Endothelial cell of umbilical vein (primary cell): ENCODE data around the gene FRS2.

ENCODE experiments used
- CTCF ChIP-seq, 2 donors: IDR thresholded peaks; 1 replicate in 1 of 2; 2 replicates in 1 of 2; pipeline ENCODE4 v1.5.1; 2011; ENCODE audit warnings: low read length in 2 of 2, mild to moderate bottlenecking in 2 of 2, moderate library complexity in 2 of 2, control low read depth in 1 of 2, inconsistent platforms in 1 of 2, low read depth in 1 of 2; ENCODE audit not compliant: insufficient read depth in 1 of 2; ENCODE audit errors: extremely low read depth in 1 of 2
- EZH2 ChIP-seq: IDR thresholded peaks from 2 replicates; pipeline ENCODE4 v1.6.1; 2012; ENCODE audit warnings: borderline replicate concordance, low read depth, mild to moderate bottlenecking, moderate library complexity, low read length, inconsistent platforms; ENCODE audit not compliant: severe bottlenecking
- FOS ChIP-seq: IDR thresholded peaks from 2 replicates; pipeline ENCODE4 v1.6.1; 2011; ENCODE audit warnings: mild to moderate bottlenecking, low read length, moderate library complexity, borderline replicate concordance; ENCODE audit not compliant: insufficient read depth
- GATA2 ChIP-seq: IDR thresholded peaks from 2 replicates; pipeline ENCODE4 v1.7.0; 2011; ENCODE audit warnings: low read depth, mild to moderate bottlenecking, moderate library complexity, mixed read lengths, low read length; ENCODE audit not compliant: insufficient read length, insufficient read depth
- JUN ChIP-seq: IDR thresholded peaks from 2 replicates; pipeline ENCODE4 v1.6.1; 2011; ENCODE audit warnings: borderline replicate concordance, low read depth; ENCODE audit not compliant: insufficient read length, insufficient read depth
- MAX ChIP-seq: IDR thresholded peaks from 2 replicates; pipeline ENCODE4 v1.6.1; 2011; ENCODE audit not compliant: insufficient read depth, insufficient read length
- MYC ChIP-seq: IDR thresholded peaks from one replicate; pipeline ENCODE4 v1.6.1; 2011; ENCODE audit warnings: mild to moderate bottlenecking, low read depth, low read length
- POLR2A ChIP-seq: IDR thresholded peaks from 2 replicates; pipeline ENCODE4 v1.6.1; 2012; ENCODE audit warnings: low read depth, mild to moderate bottlenecking, control low read depth, low read length
- POLR2AphosphoS5 ChIP-seq: IDR thresholded peaks from 2 replicates; pipeline ENCODE4 v1.6.1; 2012; ENCODE audit warnings: low read depth, mild to moderate bottlenecking, control low read depth, low read length, moderate library complexity; ENCODE audit not compliant: insufficient read depth

- no peak for TF ChIP-seq CTCF (IDR thresholded peaks at IDR 0.05; ENCODE audit: extremely low read depth in 1 of 2, insufficient read depth in 1 of 2, low read depth in 1 of 2, low read length in 2 of 2)
- no peak for TF ChIP-seq POLR2A
- no peak for TF ChIP-seq EZH2
- TF ChIP-seq FOS, result no peak
- TF ChIP-seq MAX, result no peak
- TF ChIP-seq POLR2AphosphoS5, result no peak
- TF ChIP-seq MYC, result no peak
- TF ChIP-seq JUN, result no peak
- no peak for TF ChIP-seq GATA2
Observed at GRCh38 chr12:69566603-69567002, 96.4 kb downstream of the FRS2 start.
